Choroid plexus epithelial cell (primary cell): ENCODE data around the gene ADK.

Source experiments
- DNase-seq: peaks from one replicate; pipeline ENCODE4 v3.0.0-alpha.2; 2010; ENCODE audit warnings: low read depth
- H3K4me3 ChIP-seq: 2 replicates; pipeline ENCODE4 v1.5.1; 2011; ENCODE audit warnings: low read depth, mild to moderate bottlenecking, control low read depth, low read length, moderate library complexity
- CTCF ChIP-seq: conservative IDR thresholded peaks from 2 replicates; pipeline ENCODE4 v1.5.1; 2011; ENCODE audit warnings: low read depth, mild to moderate bottlenecking, control low read depth, inconsistent platforms, low read length, moderate library complexity

ADK gene

DNA sequence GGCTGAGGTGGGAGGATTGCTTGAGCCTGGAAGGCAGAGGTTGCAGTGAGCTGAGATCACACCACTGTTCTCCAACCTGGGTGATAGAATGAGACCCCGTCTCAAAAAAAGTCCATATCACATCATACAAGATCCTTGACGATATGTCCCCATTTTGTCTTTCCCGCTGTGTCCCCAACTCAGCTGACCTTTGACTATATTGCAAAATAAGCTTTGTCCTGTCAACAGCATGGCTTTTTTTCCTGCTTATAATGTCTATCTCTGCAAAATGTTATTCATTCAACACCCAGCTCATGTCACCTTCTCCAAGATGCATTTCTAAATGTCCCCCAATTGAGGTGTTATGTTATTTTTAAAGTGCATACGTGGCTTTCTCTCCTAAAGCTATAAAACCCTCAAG, 539.4 kb downstream of the ADK start:
- H3K4me3 ChIP-seq: no peak overlapping the region
- no peak for TF ChIP-seq CTCF

DNA sequence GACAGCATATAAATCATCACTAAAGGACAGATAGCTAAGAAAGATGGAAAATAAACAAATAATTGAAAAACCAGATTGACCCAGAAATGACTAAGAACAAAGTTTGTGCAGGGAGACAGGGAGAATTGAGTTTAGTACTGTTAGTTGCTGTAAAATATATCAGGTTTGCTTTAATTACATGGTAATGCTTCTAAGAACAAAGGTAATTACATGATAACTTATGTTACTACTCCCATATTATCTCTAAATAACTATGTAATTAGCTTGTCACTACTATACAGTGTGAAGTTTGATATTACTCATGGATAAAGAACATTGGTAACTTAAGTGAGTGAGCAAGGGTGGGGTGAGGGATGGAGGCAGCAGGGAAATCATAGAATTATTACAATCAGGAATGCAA, 540.1 kb downstream of the ADK start:
- no peak overlapping the region for H3K4me3 ChIP-seq
- DNase-seq: no peak
- no peak for TF ChIP-seq CTCF

More for the DNA sequence above, 539.4 kb downstream of the ADK start:
- no peak for DNase-seq

DNA sequence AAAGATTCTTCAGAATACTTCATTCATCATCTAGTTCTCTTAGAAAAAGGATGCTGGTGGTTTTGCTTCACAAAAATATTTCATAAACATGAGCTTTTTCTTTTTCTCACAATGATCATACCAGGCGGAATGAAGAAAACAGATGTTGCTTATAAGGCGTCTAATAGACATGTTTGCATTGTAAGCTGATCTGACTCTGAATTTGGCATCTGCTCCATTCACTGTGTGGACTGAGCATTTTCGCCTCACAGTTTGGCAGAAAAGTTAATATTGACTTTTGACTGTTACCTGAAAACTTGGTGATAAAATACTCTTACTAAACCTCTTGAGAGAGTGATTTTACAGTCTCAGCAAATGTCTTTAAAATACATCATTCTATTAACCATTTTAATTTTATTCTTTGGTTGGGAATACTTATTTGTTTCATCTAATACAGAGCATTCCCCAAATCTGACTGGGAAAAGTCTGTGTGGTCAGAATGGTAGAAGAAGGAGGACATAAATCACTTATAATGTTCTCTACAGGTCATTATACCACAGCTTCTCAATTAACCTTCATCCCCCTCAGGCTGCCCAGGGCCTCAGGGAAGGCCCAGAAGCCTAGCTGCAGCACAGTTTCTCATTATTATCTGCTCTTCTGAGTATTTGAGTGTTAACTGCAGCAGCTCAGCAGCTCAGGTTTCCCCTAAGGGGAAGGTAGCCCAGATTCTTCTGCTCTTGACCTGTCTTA, 553.8 kb downstream of the ADK start:
- no peak overlapping the region for H3K4me3 ChIP-seq
- peak; percentile 58 for DNase-seq
- no peak for TF ChIP-seq CTCF

GRCh38 chr10:74705358-74705980, 554.4 kb downstream of the ADK start:
- no peak overlapping the region for H3K4me3 ChIP-seq
- no peak for DNase-seq
- no peak for TF ChIP-seq CTCF

- H3K4me3 ChIP-seq: no peak overlapping the region
- DNase-seq: no peak
- TF ChIP-seq CTCF: no peak
Observed at GRCh38 chr10:74706966-74707365, 555.9 kb downstream of the ADK start.

DNA sequence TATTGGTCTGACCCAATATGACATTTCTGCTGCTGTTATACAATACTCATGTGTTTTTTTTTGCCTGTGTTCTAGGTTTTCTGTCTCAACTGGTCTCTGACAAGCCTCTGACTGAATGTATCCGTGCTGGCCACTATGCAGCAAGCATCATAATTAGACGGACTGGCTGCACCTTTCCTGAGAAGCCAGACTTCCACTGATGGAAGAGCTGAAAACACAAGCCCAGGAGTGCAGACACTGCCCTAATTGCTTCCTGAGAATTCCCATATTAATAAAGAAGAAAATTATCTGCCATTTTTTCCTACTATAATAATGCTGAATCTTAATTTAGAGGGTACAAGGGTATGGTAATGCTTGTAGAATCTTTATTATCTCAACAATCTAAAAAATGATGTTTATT, 557.2 kb downstream of the ADK start:
- no peak for DNase-seq
- TF ChIP-seq CTCF: no peak
- no peak overlapping the region for H3K4me3 ChIP-seq

- TF ChIP-seq CTCF: no peak
- no peak overlapping the region for H3K4me3 ChIP-seq
- DNase-seq: no peak
Observed at GRCh38 chr10:74718208-74718607, 567.2 kb downstream of the ADK start.
